HG03378 (cell line): Measurements from ENCODE around the gene ABITRAM.

Experiments
- ATAC-seq: cut with Tn5 transposase; IDR thresholded peaks from one replicate; pipeline ENCODE4 v1.9.1; 2021; ENCODE audit warnings: mild to moderate bottlenecking, moderate library complexity; ENCODE audit not compliant: unreplicated experiment

Gene ABITRAM

DNA sequence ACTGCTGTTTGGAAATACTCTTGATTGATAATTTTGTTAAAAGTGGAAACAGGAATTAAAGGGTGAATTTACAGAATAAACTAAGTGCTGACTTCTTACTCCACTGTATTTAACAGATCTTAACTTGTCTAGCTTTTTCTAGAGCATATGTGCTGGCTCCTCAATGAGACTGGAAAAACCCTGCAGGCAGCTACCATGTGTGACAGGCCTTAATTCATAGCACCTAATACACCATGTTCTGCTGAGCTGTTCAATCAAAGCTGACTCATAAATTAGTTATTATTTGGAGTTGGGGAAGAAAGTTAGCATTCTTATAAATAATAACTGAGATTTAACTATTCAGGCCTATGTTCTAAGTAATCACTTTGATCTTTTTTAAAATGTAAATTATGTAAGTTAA, 49.7 kb downstream of the ABITRAM start:
- no peak for ATAC-seq
